HG02798 (cell line): ENCODE data around the gene KLK3.
"Not testable (repeated sequence)": the region's sequence is repeated elsewhere in the genome, so short reads cannot be mapped to it uniquely, and the experiment has no call there.

Source experiments
- ATAC-seq: cut with Tn5 transposase; IDR thresholded peaks from one replicate; pipeline ENCODE4 v1.9.1; 2021; ENCODE audit warnings: mild to moderate bottlenecking; ENCODE audit not compliant: unreplicated experiment, poor library complexity

Gene KLK3

GRCh38 chr19:50859849-50860248 is 5.1 kb downstream of the KLK3 start:
- no peak for ATAC-seq

- no peak for ATAC-seq
These were observed 6.3 kb downstream of the KLK3 start for GRCh38 chr19:50861010-50861409.

- no peak for ATAC-seq
These were observed 7.0 kb downstream of the KLK3 start for GRCh38 chr19:50861496-50862286.

GRCh38 chr19:50869479-50869878 is 14.8 kb downstream of the KLK3 start:
- no peak for ATAC-seq

GRCh38 chr19:50870417-50871089 is 15.8 kb downstream of the KLK3 start:
- ATAC-seq: no peak

- no peak for ATAC-seq
These were observed 18.3 kb downstream of the KLK3 start, which contains the start of gene KLK2 for GRCh38 chr19:50873056-50873455. KLK2 (plus strand) TSS chr19:50873439; CDS start chr19:50873474, 35 bp downstream.

GRCh38 chr19:50874211-50874610 is 19.5 kb downstream of the KLK3 start:
- ATAC-seq: no peak

- no peak for ATAC-seq
These were observed 21.2 kb downstream of the KLK3 start for GRCh38 chr19:50875795-50876422.

- ATAC-seq: no peak
These were observed 21.7 kb downstream of the KLK3 start for GRCh38 chr19:50876456-50876855.

- no peak for ATAC-seq
These were observed 22.6 kb downstream of the KLK3 start for GRCh38 chr19:50877338-50877737.

GRCh38 chr19:50878851-50879250 is 24.1 kb downstream of the KLK3 start:
- no peak for ATAC-seq

GRCh38 chr19:50880241-50880640 is 25.5 kb downstream of the KLK3 start:
- no peak for ATAC-seq

GRCh38 chr19:50882188-50882587 is 27.5 kb downstream of the KLK3 start:
- no peak for ATAC-seq

- no peak for ATAC-seq
These were observed 34.9 kb downstream of the KLK3 start for GRCh38 chr19:50889638-50890037.

GRCh38 chr19:50890422-50891252 is 35.9 kb downstream of the KLK3 start:
- no peak for ATAC-seq

- no peak for ATAC-seq
These were observed 36.5 kb downstream of the KLK3 start for GRCh38 chr19:50891253-50891625.

GRCh38 chr19:50893047-50893736 is 38.5 kb downstream of the KLK3 start:
- no peak for ATAC-seq

- no peak for ATAC-seq
These were observed 40.0 kb downstream of the KLK3 start for GRCh38 chr19:50894478-50895356.

- ATAC-seq: not testable (repeated sequence)
These were observed 41.4 kb downstream of the KLK3 start for GRCh38 chr19:50896089-50896590.
